ENCODE data around the gene FBXL7.

- TF ChIP-seq CTCF (IDR thresholded peaks at IDR 0.05), result no peak
- TF ChIP-seq POLR2A (IDR thresholded peaks at IDR 0.05), result no peak
- no peak for TF ChIP-seq POLR2AphosphoS5 (IDR thresholded peaks at IDR 0.05)
- TF ChIP-seq EP300 (IDR thresholded peaks at IDR 0.05), result no peak
Observed at GRCh38 chr5:15734058-15734457, 234.1 kb downstream of the FBXL7 start.
